ENCODE results near the gene METTL9.

GRCh38 chr16:21654881-21655280, 55.5 kb downstream of the METTL9 start:
- TF ChIP-seq, protein P1, sequence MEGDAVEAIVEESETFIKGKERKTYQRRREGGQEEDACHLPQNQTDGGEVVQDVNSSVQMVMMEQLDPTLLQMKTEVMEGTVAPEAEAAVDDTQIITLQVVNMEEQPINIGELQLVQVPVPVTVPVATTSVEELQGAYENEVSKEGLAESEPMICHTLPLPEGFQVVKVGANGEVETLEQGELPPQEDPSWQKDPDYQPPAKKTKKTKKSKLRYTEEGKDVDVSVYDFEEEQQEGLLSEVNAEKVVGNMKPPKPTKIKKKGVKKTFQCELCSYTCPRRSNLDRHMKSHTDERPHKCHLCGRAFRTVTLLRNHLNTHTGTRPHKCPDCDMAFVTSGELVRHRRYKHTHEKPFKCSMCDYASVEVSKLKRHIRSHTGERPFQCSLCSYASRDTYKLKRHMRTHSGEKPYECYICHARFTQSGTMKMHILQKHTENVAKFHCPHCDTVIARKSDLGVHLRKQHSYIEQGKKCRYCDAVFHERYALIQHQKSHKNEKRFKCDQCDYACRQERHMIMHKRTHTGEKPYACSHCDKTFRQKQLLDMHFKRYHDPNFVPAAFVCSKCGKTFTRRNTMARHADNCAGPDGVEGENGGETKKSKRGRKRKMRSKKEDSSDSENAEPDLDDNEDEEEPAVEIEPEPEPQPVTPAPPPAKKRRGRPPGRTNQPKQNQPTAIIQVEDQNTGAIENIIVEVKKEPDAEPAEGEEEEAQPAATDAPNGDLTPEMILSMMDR (IDR thresholded peaks at IDR 0.05), result no peak
- TF ChIP-seq POLR2A (IDR thresholded peaks at IDR 0.05), result no peak
- no peak for TF ChIP-seq POLR2AphosphoS5 (IDR thresholded peaks at IDR 0.05)
